Pons (tissue), 1 donor: ENCODE measurements around the gene TMEM86A.

Source experiments
- DNase-seq: peaks from one replicate; pipeline ENCODE4 v3.0.0-alpha.2; 2016; ENCODE audit warnings: low spot score

The TMEM86A gene

GRCh38 chr11:18726040-18726439, 27.5 kb downstream of the TMEM86A start, which contains the start of gene IGSF22:
IGSF22 (minus strand) TSS chr11:18726188; CDS start chr11:18724236, 1,952 bp downstream.
- DNase-seq, result no peak

- no peak for DNase-seq
Observed at GRCh38 chr11:18727479-18728236, 29.1 kb downstream of the TMEM86A start.

GRCh38 chr11:18728658-18729057, 30.1 kb downstream of the TMEM86A start:
- DNase-seq, result no peak

DNA sequence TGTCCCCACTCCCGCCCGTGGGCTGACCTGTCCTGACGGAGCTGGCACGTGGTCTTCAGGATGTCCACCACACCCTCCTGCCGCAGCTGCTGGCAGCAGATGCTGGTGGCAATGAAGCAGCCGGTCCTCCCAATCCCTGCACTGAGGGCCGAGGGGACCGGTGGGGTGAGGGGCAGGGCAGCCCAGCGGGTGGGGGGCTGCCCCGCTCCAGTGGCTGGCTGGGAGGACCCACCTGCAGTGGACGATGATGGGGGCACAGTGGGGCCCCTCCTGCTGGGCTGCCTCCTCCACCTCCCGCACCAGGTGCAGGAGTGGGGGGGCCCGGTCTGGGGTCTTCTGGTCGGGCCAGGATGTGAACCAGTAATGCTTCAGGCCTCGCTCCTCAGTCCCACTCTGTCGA, 30.8 kb downstream of the TMEM86A start:
- DNase-seq, result no peak

DNA sequence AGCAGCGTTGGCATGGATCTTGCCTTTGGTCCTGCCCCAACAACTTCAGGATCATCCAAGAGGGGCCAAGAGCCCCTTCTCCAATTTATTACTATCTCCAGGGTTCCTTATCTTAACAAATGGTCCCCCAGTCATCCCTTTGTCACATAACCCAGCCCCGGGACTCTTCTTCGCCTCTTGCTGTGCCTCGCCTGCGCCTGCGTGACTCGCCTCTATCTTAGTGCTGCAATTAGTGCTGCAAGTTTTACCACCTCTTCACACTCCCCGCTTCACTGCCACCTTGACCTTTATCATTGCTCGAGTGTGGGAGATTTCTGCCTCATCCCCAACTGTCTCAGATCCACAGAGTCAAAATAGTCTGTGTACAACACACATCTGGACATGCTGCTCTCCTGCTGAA, 31.4 kb downstream of the TMEM86A start:
- DNase-seq, result no peak

GRCh38 chr11:18731441-18731840, 32.9 kb downstream of the TMEM86A start:
- DNase-seq, result no peak

DNA sequence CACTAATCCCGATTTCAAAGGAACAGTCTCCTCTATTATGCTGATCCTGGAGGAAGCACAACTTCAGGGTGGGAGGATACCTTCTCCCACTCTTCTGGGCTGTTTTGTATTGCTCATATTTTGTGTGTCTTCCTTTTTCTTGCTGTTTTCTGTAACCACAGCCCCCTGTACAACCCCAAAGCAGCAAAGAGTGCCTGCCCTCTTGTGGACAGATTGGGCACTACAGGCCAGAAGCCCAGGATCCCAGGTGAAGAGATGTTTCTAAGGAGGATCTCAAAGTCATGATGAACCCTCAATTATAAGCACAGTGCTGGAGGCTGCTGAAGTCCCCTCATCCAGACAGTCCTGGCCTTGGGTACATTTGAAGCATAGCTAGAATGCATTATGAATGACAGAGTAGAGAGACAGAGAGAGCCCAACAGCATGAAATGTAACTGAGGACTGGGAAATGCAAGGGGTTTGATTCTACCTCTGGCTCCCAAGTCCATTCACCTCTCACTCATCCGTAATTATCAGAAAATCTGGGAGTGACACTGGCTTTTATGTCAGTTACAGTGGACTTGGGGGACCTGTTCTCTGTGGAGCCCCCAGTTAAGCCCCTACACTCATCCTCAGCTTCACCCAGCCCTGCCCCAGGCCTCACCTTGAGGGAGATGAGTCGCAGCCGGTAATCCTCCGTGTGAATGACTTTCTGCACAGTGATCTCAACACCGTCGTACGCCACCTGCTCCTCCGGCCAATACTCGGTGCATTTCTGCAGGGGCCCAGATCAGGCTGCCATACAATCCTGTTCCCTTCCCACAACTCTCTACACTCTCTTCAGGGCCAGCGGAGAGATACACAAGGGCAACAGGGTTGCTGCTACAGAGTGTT, 33.6 kb downstream of the TMEM86A start:
- peak; percentile 42 for DNase-seq

- DNase-seq, result no peak
Observed at GRCh38 chr11:18733202-18733601, 34.6 kb downstream of the TMEM86A start.

DNA sequence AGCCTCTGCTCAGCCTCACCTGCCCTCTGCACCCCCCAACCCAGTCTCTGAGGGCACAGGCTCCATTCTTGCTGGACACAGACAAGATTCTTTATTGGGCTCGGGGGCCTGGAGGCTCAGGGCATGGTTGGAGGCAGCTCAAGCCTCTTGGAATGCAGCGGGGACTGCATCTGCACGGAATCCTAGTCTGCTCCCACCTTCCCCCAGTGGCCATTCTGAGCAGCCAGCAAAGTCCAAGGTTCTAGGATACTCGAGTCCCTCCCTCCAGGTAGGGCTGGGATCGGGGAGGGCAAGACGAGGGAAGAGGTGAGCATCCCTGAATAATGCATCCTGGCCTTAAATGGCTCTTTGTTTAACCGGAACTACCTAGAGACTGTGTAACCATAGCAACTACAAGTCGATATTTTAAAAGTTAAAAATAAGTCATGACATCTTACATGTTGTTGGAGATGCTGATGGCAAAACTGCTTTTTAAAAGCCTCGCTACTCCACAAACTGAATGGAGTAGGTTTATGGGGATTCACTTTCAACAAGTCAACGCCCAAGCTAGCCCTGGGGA, 38.1 kb downstream of the TMEM86A start:
- no peak for DNase-seq

DNA sequence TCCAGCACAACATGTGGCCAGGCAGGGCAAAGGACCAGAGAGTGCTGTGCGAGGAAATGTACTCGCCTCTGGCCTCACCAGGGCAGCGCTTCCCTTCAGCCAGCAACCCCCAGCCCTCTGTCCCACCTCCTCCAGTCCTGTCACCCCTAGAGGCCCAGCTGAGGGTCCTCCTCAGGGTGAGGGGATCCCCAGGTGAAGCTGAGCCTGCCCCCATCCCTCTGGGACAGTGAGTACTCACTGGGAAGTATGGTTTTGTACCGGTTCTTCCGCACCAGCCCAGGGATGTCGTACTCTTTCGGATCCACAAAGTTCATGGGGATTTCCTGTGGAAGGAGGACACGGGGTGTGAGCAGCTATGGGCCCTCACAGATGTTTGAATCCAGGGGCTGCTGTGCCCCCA, 39.1 kb downstream of the TMEM86A start:
- no peak for DNase-seq

- no peak for DNase-seq
Observed at GRCh38 chr11:18739685-18740084, 41.1 kb downstream of the TMEM86A start.

DNA sequence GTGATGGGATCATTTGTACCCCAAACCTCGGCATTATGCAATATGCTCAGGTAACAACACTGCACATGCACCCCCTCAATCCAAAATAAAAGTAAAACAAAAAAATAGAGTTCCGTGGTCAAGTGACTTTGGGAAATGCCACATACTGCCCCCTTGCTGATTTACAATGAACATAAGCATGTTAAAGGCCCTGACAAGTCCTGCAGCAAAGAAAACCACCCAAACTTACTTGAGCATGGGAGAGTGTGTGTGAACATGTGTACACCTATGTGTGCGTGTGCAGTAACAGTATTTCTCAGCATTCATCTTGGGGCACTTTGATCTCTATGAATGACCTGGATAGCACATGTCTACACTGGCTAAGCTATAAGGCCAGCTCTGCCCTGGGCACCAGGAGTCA, 43.2 kb downstream of the TMEM86A start:
- no peak for DNase-seq

DNA sequence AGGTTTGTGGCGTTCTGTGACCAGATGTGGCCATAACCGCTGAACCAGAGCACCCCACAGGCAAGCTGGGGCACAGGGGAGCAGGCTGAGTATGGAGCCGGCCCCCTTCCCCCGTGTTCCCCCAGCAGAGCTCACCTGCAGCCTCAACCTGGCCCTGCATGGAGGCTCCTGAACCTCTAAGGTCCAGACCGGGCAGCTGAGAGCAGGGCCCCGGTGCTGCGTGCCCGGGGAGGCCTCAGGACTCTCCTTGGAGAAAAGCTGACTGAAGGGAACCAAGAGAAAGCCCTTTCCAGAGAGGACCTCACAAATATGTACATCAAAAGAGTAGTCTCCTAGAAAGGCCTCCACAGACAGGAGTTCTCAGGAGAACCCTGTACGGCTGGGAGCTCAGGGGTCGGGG, 44.8 kb downstream of the TMEM86A start:
- no peak for DNase-seq

- no peak for DNase-seq
Observed at GRCh38 chr11:18743900-18744514, 45.4 kb downstream of the TMEM86A start.

- no peak for DNase-seq
Observed at GRCh38 chr11:18745251-18745650, 46.7 kb downstream of the TMEM86A start.

DNA sequence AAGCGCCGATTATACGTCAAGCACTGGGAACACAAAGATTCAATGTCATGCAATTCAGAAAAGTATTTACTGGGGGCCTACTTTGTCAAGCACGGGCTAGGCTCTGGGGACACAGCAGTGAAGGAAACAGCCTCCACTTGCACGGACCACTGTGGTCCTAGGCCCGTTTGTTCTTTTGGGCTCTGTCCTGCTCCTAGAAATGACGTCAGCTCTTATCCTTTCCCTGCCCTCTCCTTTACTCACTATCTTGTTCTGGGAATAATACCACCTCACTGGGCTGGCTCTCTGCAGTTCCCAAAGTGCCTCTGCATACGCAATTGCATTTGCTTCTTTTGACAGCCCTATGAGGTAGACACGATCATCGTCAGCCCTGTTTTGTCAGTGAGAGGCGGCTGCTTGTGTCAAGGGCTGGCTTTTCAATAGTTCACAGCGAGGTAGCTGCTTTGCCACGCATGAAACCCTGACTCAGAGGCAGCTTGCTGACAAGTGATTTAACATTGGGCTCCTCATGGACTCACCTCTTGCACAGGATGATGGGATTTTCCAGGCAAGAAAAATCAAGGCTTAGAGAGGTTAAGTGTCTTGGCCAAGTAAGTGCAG, 50.3 kb downstream of the TMEM86A start:
- DNase-seq, result no peak

DNA sequence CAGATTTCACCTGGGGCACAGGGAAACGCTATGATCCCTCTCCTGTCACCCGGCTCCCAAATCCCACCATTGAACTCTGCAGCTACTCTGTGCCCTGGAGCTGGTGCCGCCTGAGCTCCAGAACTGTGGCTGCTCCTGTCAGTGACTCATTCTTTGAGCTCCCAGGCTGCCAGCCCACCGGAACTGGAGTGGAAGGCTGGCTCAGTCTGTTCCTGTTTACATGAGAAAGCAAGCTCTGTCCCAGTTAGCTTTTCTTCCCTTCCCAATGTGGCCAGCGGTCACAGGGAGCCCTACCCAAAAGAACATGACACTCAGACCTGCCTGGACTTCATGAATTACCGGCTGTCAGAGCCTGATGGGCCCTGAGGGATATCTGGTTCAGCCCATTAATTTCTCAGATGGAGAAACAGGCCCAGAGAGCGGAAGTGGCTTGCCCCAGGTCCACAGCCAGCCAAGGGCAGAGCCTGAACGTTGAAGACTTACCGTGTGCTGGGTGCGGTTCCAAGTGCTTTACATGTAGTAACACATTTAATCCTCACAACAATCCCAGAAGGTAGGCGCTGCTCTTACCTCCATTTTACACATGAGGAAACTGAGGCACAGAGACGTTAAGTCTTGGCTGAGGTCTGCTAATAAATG, 51.2 kb downstream of the TMEM86A start:
- peak; percentile 32 for DNase-seq

GRCh38 chr11:18750944-18751343, 52.4 kb downstream of the TMEM86A start:
- no peak for DNase-seq

GRCh38 chr11:18752502-18752901, 53.9 kb downstream of the TMEM86A start:
- DNase-seq, result peak; percentile 74

DNA sequence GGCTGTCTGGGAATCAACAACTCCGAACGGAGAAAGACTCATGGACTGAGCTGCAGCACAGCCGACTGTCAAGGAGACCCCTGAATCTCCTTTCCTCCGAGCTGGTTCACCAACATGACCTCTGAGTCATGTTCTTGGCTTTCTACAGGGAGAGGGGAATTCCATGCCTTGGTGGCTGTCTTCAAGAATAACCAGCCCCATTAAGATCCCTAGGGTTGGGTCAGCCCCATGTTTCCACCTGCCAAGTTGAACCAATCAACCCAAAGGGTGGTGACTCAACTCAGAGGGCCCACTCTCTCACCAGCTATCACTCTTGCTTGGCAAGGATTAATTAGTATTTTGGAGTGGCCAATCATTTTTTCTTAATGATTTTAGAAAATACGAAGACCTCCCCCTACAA, 55.7 kb downstream of the TMEM86A start:
- DNase-seq, result no peak
